IMR-90 (cell line): ENCODE measurements around the gene TPTE. TPM values are rescaled to one million over a fixed set of nuclear protein-coding genes. Genes with fewer than 3 reads are reported as not detected.
"Not testable (repeated sequence)": the region's sequence is repeated elsewhere in the genome, so short reads cannot be mapped to it uniquely, and the experiment has no call there.

Experiments used
- ATAC-seq: fragments of 200-7000 bp; cut with Tn5 transposase; 2 replicates; pipeline ENCODE4 v1.9.1; 2020; ENCODE audit warnings: low read depth, mild to moderate bottlenecking, moderate library complexity
- BruUV-seq: library from RNA; stranded (reverse); fragments of 400-500 nt; replicated peaks from 2 replicates; lab custom pipeline; 2021; lab: Mats Ljungman, UMichigan
- CTCF ChIA-PET: fragments of 300-600 bp; formaldehyde crosslinking; extraction: SDS; loops from one replicate; lab custom pipeline; 2021; ENCODE audit warnings: antibody characterized with exemption; lab: Yijun Ruan, JAX
- POLR2A ChIA-PET: fragments of 300-600 bp; sonication (Branson Sonifier 250); formaldehyde crosslinking; loops from one replicate; lab custom pipeline; 2022; ENCODE audit warnings: antibody characterized with exemption; ENCODE audit not compliant: unreplicated experiment; lab: Charles Lee
- DNase-seq: peaks from one replicate; pipeline ENCODE4 v3.0.0; 2013
- H2AFZ ChIP-seq: replicated peaks from 2 replicates; pipeline ENCODE3; 2013; ENCODE audit warnings: low read length, mild to moderate bottlenecking; ENCODE audit not compliant: poor library complexity
- H2AK5ac ChIP-seq: 2 replicates; pipeline ENCODE4 v1.6.1; 2013; ENCODE audit warnings: low read depth, low read length, inconsistent platforms
- H2AK9ac ChIP-seq: replicated peaks from 2 replicates; pipeline ENCODE3; 2013; ENCODE audit warnings: mild to moderate bottlenecking, low read depth, low read length, moderate library complexity; ENCODE audit not compliant: poor library complexity
- H2BK120ac ChIP-seq: 2 replicates; pipeline ENCODE4 v1.6.1; 2013; ENCODE audit warnings: low read depth, low read length, inconsistent platforms
- H2BK15ac ChIP-seq: 3 replicates; pipeline ENCODE4 v1.6.1; 2013; ENCODE audit warnings: low read depth, low read length, inconsistent platforms
- H2BK20ac ChIP-seq: 2 replicates; pipeline ENCODE4 v1.6.1; 2013; ENCODE audit warnings: low read depth, mild to moderate bottlenecking, inconsistent platforms, low read length, moderate library complexity
- H2BK5ac ChIP-seq: 2 replicates; pipeline ENCODE4 v1.6.1; 2013; ENCODE audit warnings: mild to moderate bottlenecking, low read depth, low read length, inconsistent platforms; ENCODE audit not compliant: poor library complexity, severe bottlenecking
- H3K14ac ChIP-seq: replicated peaks from 2 replicates; pipeline ENCODE4 v1.6.1; 2013; ENCODE audit warnings: low read depth, low read length, inconsistent platforms
- H3K18ac ChIP-seq: 2 replicates; pipeline ENCODE4 v1.6.1; 2013; ENCODE audit warnings: low read depth, low read length, control low read depth
- H3K23ac ChIP-seq: 2 replicates; pipeline ENCODE4 v1.6.1; 2013; ENCODE audit warnings: low read depth, low read length, inconsistent platforms
- H3K27ac ChIP-seq: 2 replicates; pipeline ENCODE4 v1.5.1; 2013; ENCODE audit warnings: mild to moderate bottlenecking, control low read depth, low read length; ENCODE audit not compliant: insufficient read depth
- H3K27me3 ChIP-seq: 2 replicates; pipeline ENCODE4 v1.6.1; 2013; ENCODE audit warnings: low read length; ENCODE audit not compliant: control insufficient read depth, insufficient read depth
- H3K36me3 ChIP-seq: 2 replicates; pipeline ENCODE4 v1.6.1; 2013; ENCODE audit warnings: low read length, mixed read lengths; ENCODE audit not compliant: control insufficient read depth, insufficient read depth
- H3K4ac ChIP-seq: 2 replicates; pipeline ENCODE4 v1.6.1; 2013; ENCODE audit warnings: low read depth, low read length, inconsistent platforms
- H3K4me1 ChIP-seq: 2 replicates; pipeline ENCODE4 v1.6.1; 2013; ENCODE audit warnings: low read length, mixed read lengths; ENCODE audit not compliant: control insufficient read depth, insufficient read depth
- H3K4me2 ChIP-seq: 2 replicates; pipeline ENCODE4 v1.6.1; 2013; ENCODE audit warnings: low read depth, mild to moderate bottlenecking, control low read depth, low read length, moderate library complexity
- H3K4me3 ChIP-seq: 2 replicates; pipeline ENCODE4 v1.5.1; 2013; ENCODE audit warnings: low read depth, mild to moderate bottlenecking, control low read depth, low read length, moderate library complexity; ENCODE audit not compliant: insufficient read depth
- H3K56ac ChIP-seq: 2 replicates; pipeline ENCODE4 v1.6.1; 2013; ENCODE audit warnings: low read length, inconsistent platforms; ENCODE audit not compliant: insufficient read depth; ENCODE audit errors: extremely low read depth
- H3K79me1 ChIP-seq, 2 experiments: 2 replicates each; pipeline ENCODE4 v1.6.1; 2013; ENCODE audit warnings: low read length in 2 of 2, inconsistent platforms in 1 of 2, low read depth in 1 of 2
- H3K9ac ChIP-seq: 2 replicates; pipeline ENCODE4 v1.6.1; 2013; ENCODE audit warnings: low read depth, low read length, control low read depth
- H3K9me1 ChIP-seq: 2 replicates; pipeline ENCODE4 v1.6.1; 2013; ENCODE audit warnings: low read length, inconsistent platforms; ENCODE audit not compliant: insufficient read depth
- H3K9me3 ChIP-seq: 2 replicates; pipeline ENCODE4 v1.6.1; 2013; ENCODE audit warnings: low read length; ENCODE audit not compliant: control insufficient read depth, insufficient read depth
- H4K20me1 ChIP-seq: 2 replicates; pipeline ENCODE4 v1.6.1; 2013; ENCODE audit warnings: low read length, inconsistent platforms; ENCODE audit not compliant: insufficient read depth
- H4K5ac ChIP-seq: 2 replicates; pipeline ENCODE4 v1.6.1; 2013; ENCODE audit warnings: mild to moderate bottlenecking, low read depth, low read length, control low read depth
- H4K8ac ChIP-seq, 2 experiments: 2 replicates each; pipeline ENCODE4 v1.6.1; 2013; ENCODE audit warnings: low read depth in 2 of 2, low read length in 2 of 2, control low read depth in 1 of 2, inconsistent platforms in 1 of 2
- H4K91ac ChIP-seq: 2 replicates; pipeline ENCODE4 v1.6.1; 2013; ENCODE audit warnings: low read depth, low read length, inconsistent platforms; ENCODE audit not compliant: insufficient read depth
- WGBS, 2 experiments: methylation state at CpG; one replicate each; pipeline versions ENCODE4 v1.1.5 to v1.1.7; 2013; ENCODE audit warnings: missing lambda C conversion rate in 2 of 2; ENCODE audit not compliant: insufficient read length in 1 of 2; ENCODE audit errors: extremely low coverage in 2 of 2; 5-methylcytosine and 5-hydroxymethylcytosine counted together
- dilution Hi-C: fragments of 300-500 bp; cut with HindIII; formaldehyde crosslinking; loops from one replicate; pipeline ENCODE4 v1.14.3; 2018; ENCODE audit warnings: low sequenced_read_pairs; ENCODE audit not compliant: unreplicated experiment
- in situ Hi-C: fragments of 300-500 bp; cut with MboI; formaldehyde crosslinking; loops from 3 replicates; pipeline ENCODE4 v1.14.3; 2019; ENCODE audit warnings: low sequenced_read_pairs, inconsistent platforms, mixed read lengths
- intact Hi-C: fragments of 100-400 bp; cut with micrococcal nuclease; formaldehyde crosslinking; loops from 2 replicates; pipeline ENCODE4 v1.10.0; 2022
- polyA plus RNA-seq, 3 experiments: library from polyadenylated mRNA; depleted of rRNA; stranded (reverse); fragments of >200 nt; gene quantifications; 2 replicates each; pipeline ENCODE4 v1.2.3, GENCODE V29; 2012; ENCODE audit warnings: low replicate concordance in 1 of 3
- total RNA-seq: library from RNA; depleted of rRNA; stranded (reverse); fragments of >200 nt; gene quantifications from 2 replicates; pipeline ENCODE4 v1.2.3, GENCODE V29; 2012

Gene TPTE
- total and polyA plus RNA-seq, 2 of the 4 experiments (the other 2 are of a cell fraction): not detected

GRCh38 chr21:10578910-10579309 is 57.5 kb downstream of the TPTE start:
- BruUV-seq, H4K8ac ChIP-seq, dilution Hi-C loops, in situ Hi-C loops, H3K27ac ChIP-seq, H3K27me3 ChIP-seq, H4K91ac ChIP-seq, H2BK20ac ChIP-seq, H2BK5ac ChIP-seq, H3K4ac ChIP-seq, H3K79me1 ChIP-seq, H3K9me1 ChIP-seq, H3K23ac ChIP-seq, H3K4me1 ChIP-seq, H4K20me1 ChIP-seq, H3K18ac ChIP-seq, H3K56ac ChIP-seq, intact Hi-C loops, H3K4me3 ChIP-seq, H2AK5ac ChIP-seq, DNase-seq, H3K36me3 ChIP-seq, H4K5ac ChIP-seq, H3K4me2 ChIP-seq, ATAC-seq, H2AK9ac ChIP-seq, POLR2A ChIA-PET, H2BK120ac ChIP-seq, H2AFZ ChIP-seq, CTCF ChIA-PET, H2BK15ac ChIP-seq, H3K9ac ChIP-seq, H3K14ac ChIP-seq: not testable (repeated sequence)
- H3K9me3 ChIP-seq: peaks cover 19% of the 10 kb centered on the region

GRCh38 chr21:10589115-10589514 is 67.7 kb downstream of the TPTE start:
- H3K79me1 ChIP-seq, H3K14ac ChIP-seq, H2BK120ac ChIP-seq, H2AFZ ChIP-seq, H4K5ac ChIP-seq, in situ Hi-C loops, H2AK5ac ChIP-seq, H2AK9ac ChIP-seq, H4K91ac ChIP-seq, H3K4me3 ChIP-seq, H3K18ac ChIP-seq, H3K9me1 ChIP-seq, BruUV-seq, dilution Hi-C loops, H3K27me3 ChIP-seq, H3K9ac ChIP-seq, H4K20me1 ChIP-seq, H2BK20ac ChIP-seq, ATAC-seq, H3K4me1 ChIP-seq, H4K8ac ChIP-seq, H2BK5ac ChIP-seq, H3K36me3 ChIP-seq, H3K4ac ChIP-seq, H2BK15ac ChIP-seq, H3K4me2 ChIP-seq, POLR2A ChIA-PET, intact Hi-C loops, H3K56ac ChIP-seq, H3K27ac ChIP-seq, H3K23ac ChIP-seq, DNase-seq: not testable (repeated sequence)
- CTCF ChIA-PET: interaction anchor here (0.6 kb wide), 1 partner anchor 8 kb away, joined by 9 read pairs; no protein-coding TSS in a partner anchor
- H3K9me3 ChIP-seq: peaks cover 14% of the 10 kb centered on the region
- WGBS, 2 experiments: no CpG with 5 or more reads among the region's 1 CpG
